Activated CD4-positive, alpha-beta T cell treated with anti-CD3 and anti-CD28 coated beads for 1 hour (primary cell): ENCODE data around the gene APOBEC4.

Experiments used
- DNase-seq: peaks from one replicate; pipeline ENCODE4 v3.0.0-alpha.2; 2020

APOBEC4 gene

DNA sequence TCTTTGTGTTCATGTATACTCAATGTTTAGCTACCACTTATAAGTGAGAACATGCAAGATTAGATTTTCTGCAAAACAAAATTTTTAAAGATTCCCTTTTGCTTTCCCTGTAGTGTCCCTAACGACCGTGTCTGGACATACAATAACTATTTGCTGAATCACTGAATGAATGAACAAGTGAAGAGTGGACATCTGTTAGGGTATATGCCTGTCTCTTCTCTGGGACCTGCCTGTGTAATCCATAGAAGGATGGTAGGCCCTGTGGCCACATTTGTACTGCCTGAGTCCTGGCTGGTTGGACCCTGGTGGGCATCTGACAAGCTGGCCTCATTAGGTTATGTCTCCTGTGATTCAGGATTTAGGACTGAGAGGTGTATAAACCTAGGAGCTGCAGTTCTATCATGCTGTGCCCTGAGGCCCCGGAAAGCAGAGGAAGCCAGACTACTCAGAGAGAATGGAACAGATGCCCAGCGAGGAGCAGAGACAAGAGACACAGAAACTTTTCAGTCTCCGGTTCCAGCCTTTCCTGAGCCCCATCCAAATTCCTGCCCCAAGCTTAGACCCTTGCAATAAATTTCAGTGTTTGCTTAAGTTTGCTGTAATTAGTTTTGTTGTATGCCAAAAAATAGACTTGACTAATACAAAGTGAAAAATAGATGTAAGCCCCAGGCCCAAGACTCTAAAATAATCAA lies 55.3 kb downstream of the APOBEC4 start:
- DNase-seq, result no peak

- DNase-seq, result no peak
Observed at GRCh38 chr1:183596500-183596899, 56.6 kb downstream of the APOBEC4 start.
